Ovary (tissue), 10 donors: ENCODE measurements around the gene DHX8. TPM values are rescaled to one million over a fixed set of nuclear protein-coding genes. Genes with fewer than 3 reads are reported as not detected.

Experiments used
- DNase-seq, 5 donors: peaks; one replicate each; pipeline ENCODE4 v3.0.0-alpha.2; 2019 to 2020
- H3K27ac ChIP-seq, 2 donors: fragments of 200-600 bp; one replicate each; pipeline versions ENCODE4 v1.5.1 to v1.8.0; 2019 to 2022
- H3K27me3 ChIP-seq: fragments of 200-600 bp; one replicate; pipeline ENCODE4 v1.8.0; 2022
- H3K36me3 ChIP-seq: fragments of 200-600 bp; sonication (generic); one replicate; pipeline ENCODE4 v1.5.1; 2019
- H3K4me1 ChIP-seq: one replicate; pipeline ENCODE4 v1.8.1; 2013; ENCODE audit warnings: mild to moderate bottlenecking, moderate library complexity; ENCODE audit not compliant: insufficient read depth
- H3K4me3 ChIP-seq: fragments of 200-600 bp; sonication (generic); one replicate; pipeline ENCODE4 v1.5.1; 2017
- H3K9me3 ChIP-seq, 2 donors: fragments of 200-600 bp in 1 of 2; sonication (generic) in 1 of 2; one replicate each; pipeline versions ENCODE4 v1.5.1 to v1.8.1; 2013 to 2019; ENCODE audit warnings: mild to moderate bottlenecking in 1 of 2, moderate library complexity in 1 of 2
- EP300 ChIP-seq: sonication (generic); formaldehyde crosslinking; IDR thresholded peaks from one replicate; pipeline ENCODE4 v1.6.1; 2017; ENCODE audit warnings: antibody characterized with exemption
- POLR2A ChIP-seq: fragments of 450-650 bp; IDR thresholded peaks from one replicate; pipeline ENCODE4 v1.6.1; 2017; ENCODE audit warnings: antibody characterized with exemption, mild to moderate bottlenecking, moderate library complexity
- WGBS, 3 donors: extraction: QIAGEN DNeasy Blood & Tissue Kit in 1 of 3; methylation state at CpG; one replicate each; pipeline versions ENCODE4 v1.1.5 to v1.1.7; 2013 to 2017; 5-methylcytosine and 5-hydroxymethylcytosine counted together
- intact Hi-C, 4 donors: fragments of 100-400 bp; cut with DNase I; formaldehyde crosslinking; loops; one replicate each; pipeline versions ENCODE4 v1.11.0 to v1.15.1; 2022 to 2023
- long read RNA-seq, 3 donors: library from polyadenylated mRNA in 2 of 3; unstranded in 2 of 3; transcript quantifications; one replicate each; pipeline ENCODE4 v2.0.0 and lab custom pipeline, GENCODE V29; 2021 to 2026
- polyA plus RNA-seq, 2 donors: library from polyadenylated mRNA; stranded (reverse); fragments of 200-250 nt in 1 of 2; fragments of 350-450 nt in 1 of 2; fragmentation: Illumina TruSeq in 1 of 2; extraction: RNeasy Lipid Tissue Mini Kit (QIAGEN cat#74804) in 1 of 2; gene quantifications; one replicate each; pipeline ENCODE4 v1.2.3, GENCODE V29; 2013 to 2014
- total RNA-seq, 7 donors: library from RNA; depleted of rRNA in 2 of 7; stranded (reverse); fragments of >200 nt in 2 of 7; fragmentation: NEBNext Ultra II Directional in 3 of 7; extraction: Animal tissue kit (Norgen Biotek cat#: 25700) in 3 of 7; gene quantifications; one replicate each; pipeline versions ENCODE4 v1.1.0 to v1.2.4, GENCODE V29; 2016 to 2023
- TF ChIP-seq, protein P1 (sequence below), 3 donors: fragments of 450-650 bp in 2 of 3; fragments of 200-600 bp in 1 of 3; IDR thresholded peaks; one replicate each; pipeline versions ENCODE4 v1.5.1 to v1.8.0; 2016 to 2022; ENCODE audit warnings: antibody characterized with exemption in 3 of 3, mild to moderate bottlenecking in 1 of 3
- donor health status: DM: no; HTN: no; CAD: no; lungs with moderate emphysema.
- donor health status: DM: no; HTN: no; CAD: no.
- donor health status: Bipolar disorder and iron deficiency.
- donor health status: DM: yes; HTN: yes; CAD: no.
- donor health status: DM: no; HTN: no; CAD: no.
- donor health status: DM: yes; HTN: yes; CAD: no.

Gene DHX8
- total RNA-seq (10 to 100 TPM; 15.9 to 55.1 (median 37.3) TPM), polyA plus RNA-seq (10 to 100 TPM; 14.6 to 35.4 TPM)
- long read RNA-seq, donor 1, full-length matches to known transcripts = 2 of 10 reads
- long read RNA-seq, donor 1, partial matches to known transcripts = 3 of 10 reads
- long read RNA-seq, donor 1, other reads (novel, unspliced or antisense) = 5 of 10 reads
- long read RNA-seq, donor 2, full-length matches to known transcripts = 4 of 4 reads
- long read RNA-seq, donor 2, partial matches to known transcripts = 0 of 4 reads
- long read RNA-seq, donor 2, other reads (novel, unspliced or antisense) = 0 of 4 reads
- long read RNA-seq, donor 3, full-length matches to known transcripts = 25 of 33 reads
- long read RNA-seq, donor 3, partial matches to known transcripts = 2 of 33 reads
- long read RNA-seq, donor 3, other reads (novel, unspliced or antisense) = 6 of 33 reads

DNA sequence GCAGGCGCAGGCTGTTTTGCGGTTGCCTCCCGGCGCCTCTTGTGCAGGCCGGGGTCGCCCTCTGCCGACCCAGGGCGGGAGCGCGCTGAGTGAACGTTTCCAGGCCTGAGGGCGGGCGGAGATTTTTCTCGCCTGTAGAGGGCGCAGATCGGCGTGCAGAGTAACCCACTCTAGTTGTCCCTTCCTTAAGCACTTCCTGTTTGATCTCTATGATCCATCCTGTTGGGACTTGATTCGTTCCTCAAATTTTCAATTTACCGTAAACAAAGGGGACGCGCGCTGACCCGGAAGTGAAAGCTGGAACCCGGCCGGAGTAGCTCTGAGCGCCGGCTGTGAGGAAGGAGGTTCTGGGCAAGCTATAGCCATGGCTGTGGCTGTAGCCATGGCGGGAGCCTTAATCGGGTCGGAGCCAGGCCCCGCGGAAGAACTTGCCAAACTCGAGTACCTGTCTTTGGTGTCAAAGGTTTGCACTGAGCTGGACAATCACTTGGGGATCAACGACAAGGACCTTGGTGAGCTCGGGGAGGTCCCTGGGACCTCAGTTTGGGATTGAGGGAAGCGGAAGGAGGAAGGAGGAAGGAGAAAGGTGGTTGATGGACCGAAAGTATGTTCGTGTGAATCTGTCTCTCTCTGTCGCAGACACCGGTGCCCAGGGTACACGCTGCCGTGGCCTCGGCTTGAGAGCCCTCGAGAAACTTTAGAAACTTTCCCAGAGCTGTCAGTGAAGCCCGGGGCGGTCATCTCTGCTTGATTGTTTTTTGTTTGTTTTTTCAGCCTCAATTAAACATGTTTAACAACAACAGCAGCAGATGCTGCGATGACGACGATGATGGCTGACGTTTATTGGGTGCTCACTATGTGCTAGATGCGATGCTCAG, at the start of gene DHX8:
DHX8 (plus strand) TSS at position 302 of the 878 bp plus-strand sequence; CDS start at position 365, 63 bp downstream.
- WGBS, 3 donors = 0% methylated on average over 51 of the region's 51 CpGs
- H3K27ac ChIP-seq = peak within 1 kb of the TSS; percentile 6 to 41
- no peaks in the 10 kb centered on the region for H3K9me3 ChIP-seq
- H3K27me3 ChIP-seq = no peaks in the 10 kb centered on the region
- H3K36me3 ChIP-seq = no peaks in the 10 kb centered on the region
- intact Hi-C loops = loop anchor here (1.0 to 2.0 kb wide), 3 partner anchors 89 to 91 kb away; no protein-coding TSS in a partner anchor
- TF ChIP-seq POLR2A = peak; percentile 47
- no peak for TF ChIP-seq EP300
- TF ChIP-seq, protein P1, sequence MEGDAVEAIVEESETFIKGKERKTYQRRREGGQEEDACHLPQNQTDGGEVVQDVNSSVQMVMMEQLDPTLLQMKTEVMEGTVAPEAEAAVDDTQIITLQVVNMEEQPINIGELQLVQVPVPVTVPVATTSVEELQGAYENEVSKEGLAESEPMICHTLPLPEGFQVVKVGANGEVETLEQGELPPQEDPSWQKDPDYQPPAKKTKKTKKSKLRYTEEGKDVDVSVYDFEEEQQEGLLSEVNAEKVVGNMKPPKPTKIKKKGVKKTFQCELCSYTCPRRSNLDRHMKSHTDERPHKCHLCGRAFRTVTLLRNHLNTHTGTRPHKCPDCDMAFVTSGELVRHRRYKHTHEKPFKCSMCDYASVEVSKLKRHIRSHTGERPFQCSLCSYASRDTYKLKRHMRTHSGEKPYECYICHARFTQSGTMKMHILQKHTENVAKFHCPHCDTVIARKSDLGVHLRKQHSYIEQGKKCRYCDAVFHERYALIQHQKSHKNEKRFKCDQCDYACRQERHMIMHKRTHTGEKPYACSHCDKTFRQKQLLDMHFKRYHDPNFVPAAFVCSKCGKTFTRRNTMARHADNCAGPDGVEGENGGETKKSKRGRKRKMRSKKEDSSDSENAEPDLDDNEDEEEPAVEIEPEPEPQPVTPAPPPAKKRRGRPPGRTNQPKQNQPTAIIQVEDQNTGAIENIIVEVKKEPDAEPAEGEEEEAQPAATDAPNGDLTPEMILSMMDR (IDR thresholded peaks at IDR 0.05) = peak; percentile 100
- peaks cover 11% of the 10 kb centered on the region for H3K4me1 ChIP-seq
- DNase-seq = peak; percentile 96 to 99 (median 98)
- peak within 1 kb of the TSS; percentile 80 for H3K4me3 ChIP-seq

DNA sequence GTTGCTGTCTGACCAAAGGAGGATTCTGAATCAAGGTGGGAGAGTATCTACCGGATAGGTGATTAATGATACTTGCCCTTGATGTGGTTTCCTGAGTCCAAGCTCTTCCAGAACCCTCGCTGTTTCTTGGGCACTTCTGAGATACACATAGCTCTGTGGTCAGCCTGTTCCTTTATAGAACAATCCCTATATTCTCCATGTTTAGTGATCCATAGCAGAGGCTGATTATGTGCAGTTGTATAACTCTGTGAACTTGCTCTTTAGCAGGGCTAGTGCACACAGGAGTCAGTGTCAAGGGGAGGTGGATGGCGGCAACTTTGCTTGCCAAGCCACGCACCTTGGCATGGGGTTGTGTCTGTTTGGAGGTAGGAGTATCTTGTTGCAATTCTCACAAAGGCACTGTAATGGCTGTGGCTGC, 48.9 kb upstream of the DHX8 start:
- Histone ChIP-seq H3K27ac (no peak overlapping the region), H3K27me3 (no peaks in the 10 kb centered on the region), H3K4me3 (no peak overlapping the region), H3K4me1 (peaks cover 8% of the 10 kb centered on the region), H3K36me3 (no peaks in the 10 kb centered on the region), H3K9me3 (no peaks in the 10 kb centered on the region)
- intact Hi-C loops = no loop called here
- no peak for DNase-seq
- TF ChIP-seq, protein P1 (IDR thresholded peaks at IDR 0.05) = no peak
- TF ChIP-seq POLR2A = no peak
- WGBS, 3 donors = 73 to 78% (median 76%) methylated on average over 4 of the region's 4 CpGs

- intact Hi-C loops = no loop called here
- no peak for TF ChIP-seq EP300
- TF ChIP-seq, protein P1 (IDR thresholded peaks at IDR 0.05) = no peak
- TF ChIP-seq POLR2A = no peak
- DNase-seq = no peak
- 84 to 95% (median 94%) methylated on average over 1 of the region's 1 CpG for WGBS, 3 donors
- Histone ChIP-seq H3K9me3 (no peaks in the 10 kb centered on the region), H3K27me3 (no peaks in the 10 kb centered on the region), H3K36me3 (no peaks in the 10 kb centered on the region), H3K4me1 (peaks cover 1% of the 10 kb centered on the region), H3K4me3 (no peak overlapping the region), H3K27ac (no peak overlapping the region)
Observed at GRCh38 chr17:43437756-43438155, 46.0 kb upstream of the DHX8 start.

- Histone ChIP-seq H3K9me3 (no peaks in the 10 kb centered on the region), H3K4me1 (peaks cover 1% of the 10 kb centered on the region), H3K36me3 (no peaks in the 10 kb centered on the region), H3K27ac (no peak overlapping the region), H3K4me3 (no peak overlapping the region), H3K27me3 (no peaks in the 10 kb centered on the region)
- WGBS, 3 donors = 81 to 85% (median 84%) methylated on average over 5 of the region's 5 CpGs
- no peak for TF ChIP-seq POLR2A
- no peak for TF ChIP-seq EP300
- TF ChIP-seq, protein P1 (IDR thresholded peaks at IDR 0.05) = no peak
- intact Hi-C loops = no loop called here
- DNase-seq = no peak
Observed at GRCh38 chr17:43438626-43439025, 45.1 kb upstream of the DHX8 start.
